ELF-1 (cell line): ENCODE measurements around the gene EYA4.

Experiments used
- DNase-seq: peaks from one replicate; pipeline ENCODE4 v3.0.0-alpha.2; 2016; ENCODE audit warnings: low read depth, low spot score

Gene EYA4, protein sequence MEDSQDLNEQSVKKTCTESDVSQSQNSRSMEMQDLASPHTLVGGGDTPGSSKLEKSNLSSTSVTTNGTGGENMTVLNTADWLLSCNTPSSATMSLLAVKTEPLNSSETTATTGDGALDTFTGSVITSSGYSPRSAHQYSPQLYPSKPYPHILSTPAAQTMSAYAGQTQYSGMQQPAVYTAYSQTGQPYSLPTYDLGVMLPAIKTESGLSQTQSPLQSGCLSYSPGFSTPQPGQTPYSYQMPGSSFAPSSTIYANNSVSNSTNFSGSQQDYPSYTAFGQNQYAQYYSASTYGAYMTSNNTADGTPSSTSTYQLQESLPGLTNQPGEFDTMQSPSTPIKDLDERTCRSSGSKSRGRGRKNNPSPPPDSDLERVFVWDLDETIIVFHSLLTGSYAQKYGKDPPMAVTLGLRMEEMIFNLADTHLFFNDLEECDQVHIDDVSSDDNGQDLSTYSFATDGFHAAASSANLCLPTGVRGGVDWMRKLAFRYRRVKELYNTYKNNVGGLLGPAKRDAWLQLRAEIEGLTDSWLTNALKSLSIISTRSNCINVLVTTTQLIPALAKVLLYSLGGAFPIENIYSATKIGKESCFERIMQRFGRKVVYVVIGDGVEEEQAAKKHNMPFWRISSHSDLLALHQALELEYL

DNA sequence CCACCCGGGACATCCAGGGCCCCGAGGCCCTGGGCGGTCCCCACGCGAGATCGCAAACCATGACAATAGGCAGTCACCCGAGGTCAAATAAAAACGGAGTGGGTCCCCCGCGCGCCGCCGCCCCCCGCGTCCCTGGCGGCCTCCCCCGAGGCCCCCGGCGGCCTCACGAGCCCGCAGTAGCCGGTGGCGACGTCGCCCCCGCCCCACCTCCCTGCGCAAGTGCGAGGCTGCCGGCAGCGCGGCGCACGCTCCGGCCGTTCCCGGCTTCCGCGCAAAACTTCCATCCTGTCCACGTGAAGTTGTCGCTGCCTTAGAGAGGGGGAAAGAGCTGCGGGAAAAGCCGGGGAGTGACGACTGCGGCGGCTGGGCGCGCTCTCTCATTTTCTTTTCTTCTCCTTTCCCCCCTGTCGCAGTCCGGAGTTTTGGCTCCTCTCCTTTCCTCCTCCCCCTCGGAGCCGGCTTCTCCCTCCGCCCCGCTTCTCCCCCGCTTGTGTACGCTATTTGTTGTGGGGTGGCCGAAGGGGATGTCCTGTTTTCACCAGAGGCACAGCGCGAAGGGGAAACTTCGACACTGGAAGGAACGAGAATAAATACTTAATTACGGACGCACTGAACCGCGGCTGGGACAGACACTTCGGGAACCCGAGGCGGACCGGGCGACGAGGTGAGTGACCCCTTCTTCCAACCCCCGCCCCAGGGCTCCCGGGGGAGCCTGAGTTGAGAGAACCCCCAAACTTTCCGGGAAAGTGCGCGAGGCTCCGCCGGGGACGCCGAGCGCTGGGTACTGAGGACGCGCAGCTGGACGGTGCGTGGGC lies at the start of gene EYA4:
TSS of gene EYA4 (plus strand) at position 272 of the 815 bp plus-strand sequence. CDS start 33,424 bp downstream, outside the sequence.
- DNase-seq, result peak; percentile 53

DNA sequence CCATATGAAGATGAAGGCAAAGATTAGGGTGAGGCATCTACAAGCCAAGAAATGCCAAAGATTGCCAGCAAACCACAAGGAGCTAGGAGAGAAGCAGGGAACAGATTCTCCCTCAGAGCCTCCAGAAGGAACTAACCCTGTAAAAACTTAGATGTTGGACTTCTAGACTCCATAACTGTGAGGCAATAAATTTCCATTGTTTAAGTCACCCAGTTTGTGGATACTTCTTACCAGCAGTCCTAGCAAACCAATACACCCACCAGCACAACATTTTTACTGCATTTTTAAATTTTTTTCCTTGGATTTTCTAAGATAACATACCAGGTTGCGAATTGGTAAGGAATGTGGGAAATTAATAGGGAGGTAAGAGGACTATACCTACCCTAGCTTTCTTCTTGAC lies 47.8 kb upstream of the EYA4 start:
- DNase-seq, result no peak

DNA sequence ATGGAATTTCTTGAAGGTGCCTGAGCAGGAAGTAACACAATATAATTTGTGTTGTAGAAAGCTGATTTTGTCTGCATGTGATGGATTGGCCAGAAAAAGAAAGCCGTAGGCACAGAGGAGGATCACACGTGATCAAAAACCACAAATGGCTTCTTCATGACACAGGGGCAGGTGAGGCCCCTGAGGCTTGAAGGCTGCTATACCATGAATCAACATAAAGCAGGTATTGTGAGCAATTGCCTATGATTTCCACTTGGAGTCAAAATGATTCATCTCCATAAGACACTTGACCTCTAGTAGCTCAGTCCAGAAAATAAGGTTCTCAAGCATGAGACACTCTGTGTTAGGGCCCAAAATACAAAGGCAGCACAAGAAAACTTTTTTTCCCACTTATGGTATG lies 42.4 kb upstream of the EYA4 start:
- DNase-seq, result no peak

DNA sequence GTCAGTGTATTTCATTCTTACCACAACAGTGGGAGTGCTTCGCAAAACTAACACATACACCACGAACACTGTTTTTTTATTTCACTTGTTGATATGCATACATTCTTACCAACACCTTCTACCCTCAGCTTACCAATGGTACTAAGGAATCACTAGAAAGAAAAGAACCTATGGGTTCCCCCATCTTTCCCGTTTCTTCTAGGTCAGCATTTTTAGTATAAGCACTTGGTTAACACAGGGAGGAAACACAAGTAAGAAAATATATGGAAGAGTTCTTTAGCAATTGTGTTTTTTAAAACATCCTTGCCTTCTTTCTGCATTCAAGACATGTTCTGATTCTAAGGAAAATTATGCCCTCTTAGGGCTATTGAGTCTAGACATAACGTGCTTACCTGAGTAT lies 39.9 kb upstream of the EYA4 start:
- no peak for DNase-seq

DNA sequence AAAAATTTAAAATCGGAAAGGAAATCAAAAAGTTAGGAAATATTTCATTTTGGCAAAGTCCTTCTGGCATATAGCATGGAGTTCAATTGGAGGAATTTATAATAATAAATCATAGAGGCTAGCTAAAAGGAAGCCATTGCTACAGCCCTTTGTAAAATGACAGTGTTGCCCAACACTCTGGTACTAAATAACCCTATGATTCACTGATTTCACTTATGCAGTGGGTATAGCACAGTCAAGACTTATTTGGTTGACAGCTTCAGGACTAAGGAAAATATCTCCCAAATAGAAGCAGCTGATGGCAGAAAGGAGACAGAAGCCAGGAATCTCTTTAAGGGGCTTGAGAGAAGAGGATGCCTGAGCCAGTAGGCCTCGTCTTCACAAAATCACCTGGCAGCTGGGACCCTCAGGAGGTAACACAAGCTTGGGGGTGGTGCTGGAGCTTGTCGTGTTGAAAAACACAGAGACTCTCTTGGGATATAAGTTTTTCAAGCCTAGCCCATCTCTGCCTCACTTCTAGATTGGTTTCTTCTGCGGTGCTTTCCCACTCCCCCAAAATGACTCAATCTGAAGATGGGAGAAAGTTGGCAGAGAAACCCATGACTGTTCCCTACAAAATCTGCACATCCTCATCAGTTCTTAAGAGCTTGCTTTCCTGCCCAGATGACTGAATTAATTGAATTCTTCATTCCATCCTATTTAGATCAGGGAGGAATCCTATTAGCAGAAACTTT lies 38.4 kb upstream of the EYA4 start:
- DNase-seq, result no peak

DNA sequence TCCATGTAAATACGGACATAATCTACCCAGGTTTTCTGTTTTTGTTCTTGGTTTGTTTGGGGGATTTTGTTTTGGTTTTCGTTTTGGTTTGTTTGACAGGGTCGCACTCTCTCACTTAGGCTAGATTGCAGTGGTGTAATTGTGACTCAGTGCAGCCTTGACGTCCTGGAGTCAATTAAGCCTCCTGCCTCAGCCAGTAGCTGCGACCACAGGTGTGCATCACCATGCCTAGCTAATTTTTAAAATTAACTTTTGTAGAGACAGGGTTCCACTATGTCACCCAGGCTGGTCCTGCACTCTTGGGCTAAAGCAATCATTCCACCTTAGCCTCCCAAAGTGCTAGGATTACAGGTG lies 37.8 kb upstream of the EYA4 start:
- DNase-seq, result no peak

DNA sequence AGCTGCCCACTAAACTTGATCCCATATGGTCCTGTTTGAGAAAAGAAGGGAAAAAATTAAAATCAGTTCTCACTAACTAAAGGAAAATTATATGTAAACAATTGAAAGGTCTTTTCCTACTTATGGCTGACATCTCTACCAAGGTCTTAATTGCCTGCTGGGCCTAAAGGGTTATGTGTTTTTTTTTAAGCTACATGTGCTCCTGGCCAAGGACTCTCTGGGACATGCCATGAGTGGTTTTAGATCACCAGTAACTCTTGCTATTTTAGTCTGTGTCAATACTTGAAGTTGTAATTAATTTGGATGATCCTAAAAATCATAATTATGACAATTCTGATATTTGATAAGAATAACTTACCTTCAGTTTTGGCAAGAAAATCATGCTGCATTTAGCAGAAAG lies 35.9 kb upstream of the EYA4 start:
- no peak for DNase-seq

DNA sequence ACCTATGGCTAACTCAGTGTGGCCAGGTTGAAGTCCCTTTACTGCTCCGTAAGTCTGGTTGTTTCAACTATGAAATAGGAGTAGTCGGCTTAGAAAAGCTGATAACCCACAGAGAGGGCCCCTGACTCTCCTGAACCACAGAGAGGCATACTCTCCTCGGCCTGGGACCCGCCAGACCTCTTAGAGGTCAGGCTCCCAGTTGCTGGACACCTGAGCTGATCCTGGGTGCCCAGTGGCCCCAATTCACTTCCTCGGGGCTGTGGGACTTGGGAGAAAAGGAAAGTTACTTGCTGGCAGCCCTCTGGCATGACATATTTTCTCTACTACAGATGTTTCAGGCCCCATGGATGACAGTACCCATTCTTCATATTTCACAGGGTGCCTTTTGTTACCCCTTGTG lies 34.2 kb upstream of the EYA4 start:
- no peak for DNase-seq

DNA sequence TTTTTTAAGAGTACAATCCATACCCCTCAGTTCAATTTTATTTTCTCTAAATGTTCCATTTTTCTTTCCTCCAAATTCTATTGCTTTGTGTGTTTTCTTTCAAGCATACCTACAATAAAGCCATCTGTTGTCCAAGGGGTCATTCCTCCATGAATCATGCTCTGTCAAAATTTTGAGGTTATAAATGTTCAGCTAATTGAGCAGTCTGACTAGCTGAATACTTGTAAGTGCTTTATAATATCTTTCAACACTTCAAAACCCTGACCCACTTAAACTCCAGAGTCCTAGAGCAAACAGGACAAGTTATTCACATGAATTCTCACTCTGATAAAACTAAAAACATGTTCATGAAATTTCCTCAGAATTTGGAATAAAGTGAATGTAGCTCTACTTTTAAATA lies 33.4 kb upstream of the EYA4 start:
- DNase-seq, result no peak

DNA sequence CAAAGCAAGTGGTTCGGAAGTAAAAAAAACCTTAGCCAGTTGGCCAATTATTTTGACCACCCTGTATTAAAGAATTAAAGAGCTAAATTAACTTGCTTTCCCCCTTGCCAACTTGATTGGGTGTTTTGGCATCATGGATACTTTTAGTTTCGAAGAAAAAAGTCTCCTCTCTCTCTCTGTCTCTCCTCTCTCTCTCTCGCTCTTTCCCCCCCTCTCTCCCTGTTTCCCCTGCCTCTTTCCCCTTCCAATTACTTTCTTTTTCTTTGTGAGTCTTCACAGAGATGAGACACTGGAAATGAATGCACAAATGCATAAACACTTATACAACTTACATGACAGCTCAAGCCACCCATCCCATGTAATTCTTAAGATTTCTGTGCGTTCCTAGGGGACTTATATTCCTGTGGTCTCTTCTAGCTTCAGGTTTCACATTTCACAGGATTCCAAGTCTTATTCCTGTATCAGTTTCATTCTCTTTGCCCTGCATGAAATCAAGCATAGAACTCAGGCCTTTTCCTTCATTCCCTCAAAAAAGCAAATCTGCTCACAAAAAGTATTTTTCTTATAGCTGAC lies 32.9 kb upstream of the EYA4 start:
- DNase-seq, result no peak

DNA sequence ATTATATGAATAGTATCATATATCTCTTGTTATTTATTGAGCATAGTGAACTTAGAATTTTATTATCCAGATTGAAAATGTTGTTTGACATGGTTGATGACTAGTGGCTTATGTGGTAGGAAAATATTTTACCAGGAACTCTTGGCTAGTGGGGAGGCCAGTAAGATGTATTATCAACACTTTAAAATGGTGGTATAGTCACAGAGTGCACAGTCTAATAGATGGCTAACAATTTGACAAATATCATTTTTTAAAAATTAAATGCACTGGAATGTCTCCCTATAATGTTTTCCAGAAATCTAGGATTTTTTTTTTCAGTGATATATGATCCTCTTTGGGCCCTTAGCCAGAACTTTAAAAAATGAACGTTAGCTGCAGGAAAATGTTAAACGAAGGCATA lies 26.9 kb upstream of the EYA4 start:
- no peak for DNase-seq

DNA sequence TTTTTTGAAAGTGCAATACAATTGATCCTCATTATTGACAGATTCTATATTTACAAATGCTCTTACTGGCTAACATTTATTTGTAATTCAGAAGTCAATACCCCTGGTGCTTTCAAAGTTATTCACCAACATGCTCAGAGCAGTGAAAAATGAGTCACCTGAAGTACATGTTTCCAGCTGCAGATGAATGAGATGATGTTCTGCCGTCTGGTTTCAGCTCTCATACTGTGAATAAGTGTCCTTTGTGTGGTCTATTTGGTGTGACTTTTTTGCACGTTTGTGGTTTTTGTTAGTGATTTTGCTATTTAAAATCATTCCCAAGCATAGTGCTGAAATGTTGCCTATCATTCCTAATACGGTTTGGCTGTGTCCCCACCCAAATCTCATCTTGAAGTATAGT lies 22.3 kb upstream of the EYA4 start:
- DNase-seq, result no peak

DNA sequence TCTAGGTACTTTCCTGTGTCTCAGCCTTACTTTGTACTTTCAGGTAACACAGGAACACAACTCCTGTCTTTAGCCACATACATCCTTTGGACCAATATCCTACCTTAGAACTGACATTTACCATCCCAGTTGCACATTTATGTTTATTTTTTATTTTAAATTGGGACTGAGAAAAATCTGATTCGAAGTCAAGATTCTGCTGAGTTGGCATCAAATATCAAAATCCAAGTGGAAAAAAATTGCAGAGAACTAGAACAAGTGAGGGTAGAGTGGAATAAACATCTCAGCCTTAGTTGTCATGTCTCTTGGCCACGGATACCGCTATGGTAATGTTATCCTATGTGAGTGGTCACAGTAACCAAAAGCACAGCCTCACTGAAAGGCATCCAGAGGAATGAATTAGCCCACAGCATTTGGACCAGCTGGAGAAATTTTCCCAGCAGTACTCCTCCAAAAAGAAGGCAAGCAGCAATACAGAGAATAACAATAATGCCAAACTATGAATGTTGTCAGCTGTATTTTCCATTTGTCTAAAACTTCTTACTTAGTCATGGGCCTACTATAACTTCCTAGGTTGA lies 17.6 kb upstream of the EYA4 start:
- no peak for DNase-seq

DNA sequence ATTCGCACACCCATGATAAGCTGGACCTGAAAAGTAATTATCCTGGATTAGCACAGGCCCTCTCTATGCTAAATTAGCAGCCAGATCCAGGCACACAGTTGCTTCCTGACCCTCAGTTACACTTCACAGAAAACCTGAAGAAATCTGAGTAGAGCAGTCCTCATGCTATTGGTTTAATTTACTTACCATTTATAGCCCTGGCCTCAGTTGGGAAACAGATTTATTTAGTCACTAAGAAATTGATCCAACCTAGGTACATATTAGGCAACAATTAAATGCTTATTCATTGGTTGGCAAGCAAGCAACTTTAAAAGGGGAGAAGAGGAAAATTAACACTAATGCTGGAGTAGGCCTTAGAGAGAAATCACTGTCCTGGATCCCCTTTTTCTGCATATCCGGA lies 15.6 kb upstream of the EYA4 start:
- no peak for DNase-seq

DNA sequence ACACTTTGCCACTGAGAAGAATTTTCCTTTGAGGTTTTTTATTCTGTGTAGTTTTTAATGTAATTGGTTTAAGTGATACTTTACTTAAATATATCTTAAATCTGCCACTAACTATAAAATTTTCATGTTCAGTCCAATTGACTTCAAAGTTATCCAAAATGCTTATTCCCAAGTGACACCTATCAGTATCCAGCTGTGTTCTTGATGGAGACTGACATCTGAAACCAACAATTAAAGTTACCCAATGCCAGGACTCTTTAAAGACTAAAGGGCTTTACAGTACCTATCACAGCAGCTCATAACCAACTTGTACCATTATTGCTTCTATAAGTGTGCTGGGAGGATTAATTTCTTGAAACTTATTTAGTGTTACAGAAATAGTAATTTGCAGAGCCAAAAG lies 13.8 kb upstream of the EYA4 start:
- no peak for DNase-seq

DNA sequence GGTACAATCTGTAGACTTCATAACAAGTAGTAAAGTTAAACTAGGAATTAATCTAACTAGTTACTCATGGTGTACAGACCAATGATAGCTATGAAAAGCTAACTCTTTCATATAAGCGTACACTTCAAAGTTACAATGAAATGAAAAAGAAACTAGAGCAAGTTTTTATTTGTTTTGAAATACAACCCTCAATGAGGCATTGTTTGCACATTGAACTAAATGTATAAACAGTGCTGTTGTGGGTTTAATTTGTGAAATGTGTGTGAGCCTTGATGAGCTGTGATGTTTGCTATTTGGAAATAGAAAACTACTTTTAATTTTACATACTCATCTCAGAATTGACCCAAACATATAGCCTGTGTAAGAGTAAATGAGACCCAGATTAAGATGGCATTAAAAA lies 11.1 kb upstream of the EYA4 start:
- no peak for DNase-seq

DNA sequence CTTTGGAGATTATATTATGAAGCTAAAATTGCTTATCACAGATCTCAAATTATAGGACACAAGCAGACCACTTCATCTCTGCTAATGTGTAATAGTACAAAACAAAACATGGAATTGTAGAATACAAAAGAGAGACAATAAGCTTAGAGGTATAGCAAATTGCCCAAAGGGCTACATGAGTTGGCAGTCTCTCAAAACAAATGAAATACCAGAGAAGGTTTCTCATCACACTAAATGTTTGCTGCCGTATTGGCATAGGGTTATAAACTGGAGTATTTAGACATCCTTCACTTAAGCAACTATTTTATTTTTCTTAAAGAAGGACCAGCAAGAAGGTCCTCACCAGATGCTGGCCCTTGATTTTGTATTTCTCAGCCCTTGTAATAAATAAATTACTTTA lies 5.9 kb upstream of the EYA4 start:
- no peak for DNase-seq

DNA sequence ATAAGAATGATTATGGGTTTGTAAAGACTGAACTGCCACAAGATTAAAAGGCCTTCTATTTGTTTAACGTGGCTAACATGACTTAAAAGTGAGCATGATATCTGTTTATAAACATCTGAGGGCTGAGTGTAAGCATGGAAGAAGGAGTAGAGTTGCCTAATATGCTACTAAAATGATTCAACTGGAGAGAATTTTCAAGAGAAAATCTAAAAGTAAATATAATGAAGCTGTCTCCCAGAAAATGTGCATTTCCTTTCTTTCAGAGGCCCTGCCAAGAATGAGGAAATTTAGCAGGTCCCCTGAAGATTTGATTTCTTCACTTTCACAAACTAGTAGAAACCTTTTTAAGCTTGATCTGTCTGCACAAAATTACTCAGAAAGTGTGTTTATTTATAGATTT lies 4.2 kb upstream of the EYA4 start:
- no peak for DNase-seq

DNA sequence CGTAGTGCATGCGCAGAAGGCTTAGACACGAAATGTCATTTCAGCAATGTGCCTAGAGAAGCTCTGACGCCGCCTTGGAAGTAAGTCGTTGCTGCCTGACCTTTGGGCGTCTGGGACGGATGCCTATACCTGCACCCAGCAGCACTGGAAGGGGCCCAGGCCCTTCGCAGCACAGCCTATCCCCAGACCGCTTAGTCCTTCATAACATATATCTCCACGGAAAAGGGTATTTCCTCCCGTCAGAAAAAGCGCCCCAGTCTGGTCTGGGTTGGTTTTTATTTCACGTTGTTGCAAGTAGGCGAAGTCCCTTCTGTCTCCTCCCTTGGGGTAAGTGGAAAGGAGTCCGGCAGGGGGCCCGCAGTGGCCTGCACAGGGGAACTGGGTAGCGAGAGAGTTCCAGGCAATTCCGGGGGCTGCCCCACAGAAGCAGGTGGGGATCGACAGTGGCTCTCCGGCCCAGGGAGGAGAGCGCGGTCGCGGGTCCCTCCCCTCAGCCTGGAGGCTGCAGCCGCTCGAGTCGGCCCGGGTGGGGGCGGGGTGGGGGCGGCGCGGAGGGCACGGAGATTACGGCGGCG lies 559 bp upstream of the EYA4 start:
- DNase-seq, result peak; percentile 65

DNA sequence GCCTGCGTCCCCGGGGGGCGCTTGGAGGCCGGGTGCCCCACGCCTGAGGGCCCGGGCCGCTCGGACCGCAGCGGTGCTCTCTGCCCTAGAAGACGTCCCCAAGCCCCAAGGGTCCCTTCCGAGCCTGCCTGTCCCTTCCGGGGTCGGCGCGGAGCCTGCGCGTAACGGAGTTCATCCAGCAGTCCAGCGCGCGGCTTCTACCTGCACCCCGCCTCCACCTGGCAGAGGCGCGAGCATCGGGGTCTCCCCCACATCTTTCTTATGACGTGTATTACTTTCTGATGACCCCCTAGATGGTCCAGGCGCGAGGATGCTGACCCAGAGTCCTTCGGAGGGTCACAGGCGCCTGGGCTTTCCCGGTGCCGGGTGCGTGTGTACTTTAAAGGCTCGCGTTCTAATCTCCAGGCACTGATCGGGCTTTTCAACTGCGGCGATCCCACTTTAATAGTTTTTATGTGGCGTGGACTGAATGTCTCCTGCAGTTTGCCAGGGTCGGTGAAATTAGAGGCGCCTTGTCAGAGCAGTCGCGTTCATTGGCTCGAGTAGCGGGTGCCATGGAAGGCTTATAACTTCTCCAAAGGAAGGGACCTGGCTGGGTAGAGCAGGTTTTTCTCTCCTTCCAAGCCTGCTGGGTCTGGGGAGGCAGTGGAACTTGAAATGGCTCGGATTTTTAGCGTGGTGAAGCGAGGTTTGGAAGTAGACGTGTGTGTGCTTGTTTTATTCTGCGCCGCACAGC lies 912 bp downstream of the EYA4 start:
- peak; percentile 49 for DNase-seq
